Measurements from ENCODE around the gene MGLL. TPM values are rescaled to one million over a fixed set of nuclear protein-coding genes. Genes with fewer than 3 reads are reported as not detected.

The MGLL gene
- total RNA-seq, 1 experiment from 2014 or later: 42.4 TPM

DNA sequence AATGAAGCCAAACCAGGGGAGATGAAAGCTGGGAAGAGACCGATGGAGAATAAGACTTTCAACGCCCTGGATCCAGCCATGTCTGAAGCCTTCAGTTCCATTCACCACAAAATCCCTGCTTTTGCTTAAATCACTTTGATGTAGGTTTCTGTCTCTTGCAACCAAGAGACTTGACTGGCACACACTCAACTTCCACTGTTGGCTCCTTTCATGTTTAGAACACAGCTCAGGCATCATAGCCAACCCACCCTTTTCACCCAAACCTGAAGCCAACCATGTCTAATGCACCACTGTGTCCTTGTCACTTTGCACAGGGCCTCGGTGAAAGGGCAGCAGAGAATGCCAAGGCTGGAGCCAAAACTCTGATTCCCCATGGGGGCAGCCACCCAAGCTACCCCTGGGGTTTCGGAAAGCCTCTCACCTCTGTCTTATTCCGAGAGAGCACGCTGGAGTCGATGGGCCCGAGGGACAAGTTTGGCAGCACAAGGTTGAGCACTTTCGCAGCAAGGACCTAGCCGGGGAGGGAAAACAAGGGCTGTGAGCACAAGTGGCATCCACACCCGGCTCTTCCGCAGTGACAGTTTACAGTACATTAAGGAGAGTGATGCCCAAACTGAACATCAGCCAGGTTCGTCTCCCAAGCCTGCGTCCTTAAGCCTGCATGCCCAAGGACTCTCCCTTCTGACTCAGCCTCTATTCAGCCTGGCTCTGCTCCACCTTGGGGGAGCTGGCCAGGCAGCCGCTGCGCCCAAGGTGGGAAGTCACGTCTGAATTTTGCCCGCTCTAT lies 112.0 kb downstream of the MGLL start:
- no peaks in the 10 kb centered on the region for H3K27me3 Mint-ChIP-seq (ENCODE audit: unreplicated experiment)
- TF ChIP-seq, protein P1, sequence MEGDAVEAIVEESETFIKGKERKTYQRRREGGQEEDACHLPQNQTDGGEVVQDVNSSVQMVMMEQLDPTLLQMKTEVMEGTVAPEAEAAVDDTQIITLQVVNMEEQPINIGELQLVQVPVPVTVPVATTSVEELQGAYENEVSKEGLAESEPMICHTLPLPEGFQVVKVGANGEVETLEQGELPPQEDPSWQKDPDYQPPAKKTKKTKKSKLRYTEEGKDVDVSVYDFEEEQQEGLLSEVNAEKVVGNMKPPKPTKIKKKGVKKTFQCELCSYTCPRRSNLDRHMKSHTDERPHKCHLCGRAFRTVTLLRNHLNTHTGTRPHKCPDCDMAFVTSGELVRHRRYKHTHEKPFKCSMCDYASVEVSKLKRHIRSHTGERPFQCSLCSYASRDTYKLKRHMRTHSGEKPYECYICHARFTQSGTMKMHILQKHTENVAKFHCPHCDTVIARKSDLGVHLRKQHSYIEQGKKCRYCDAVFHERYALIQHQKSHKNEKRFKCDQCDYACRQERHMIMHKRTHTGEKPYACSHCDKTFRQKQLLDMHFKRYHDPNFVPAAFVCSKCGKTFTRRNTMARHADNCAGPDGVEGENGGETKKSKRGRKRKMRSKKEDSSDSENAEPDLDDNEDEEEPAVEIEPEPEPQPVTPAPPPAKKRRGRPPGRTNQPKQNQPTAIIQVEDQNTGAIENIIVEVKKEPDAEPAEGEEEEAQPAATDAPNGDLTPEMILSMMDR (IDR thresholded peaks at IDR 0.05; ENCODE audit: unreplicated experiment): no peak
- no peaks in the 10 kb centered on the region for H3K9me3 Mint-ChIP-seq (ENCODE audit: low read depth, unreplicated experiment)
- BruUV-seq (replicated peaks): no TSS peak
- CTCF ChIA-PET: interaction anchor here (0.6 kb wide), 1 partner anchor 35 kb away, joined by 4 read pairs; no protein-coding TSS in a partner anchor
- H3K27ac Mint-ChIP-seq (ENCODE audit: unreplicated experiment): no peak overlapping the region
- intact Hi-C loops (cut with micrococcal nuclease; ENCODE audit: unreplicated experiment): no loop called here
- H3K4me1 Mint-ChIP-seq (ENCODE audit: low read depth, unreplicated experiment): no peaks in the 10 kb centered on the region
- no peak overlapping the region for H3K4me3 Mint-ChIP-seq (ENCODE audit: low read depth, unreplicated experiment)
- H3K36me3 Mint-ChIP-seq (ENCODE audit: insufficient read depth, unreplicated experiment): no peaks in the 10 kb centered on the region
- no peak for DNase-seq

DNA sequence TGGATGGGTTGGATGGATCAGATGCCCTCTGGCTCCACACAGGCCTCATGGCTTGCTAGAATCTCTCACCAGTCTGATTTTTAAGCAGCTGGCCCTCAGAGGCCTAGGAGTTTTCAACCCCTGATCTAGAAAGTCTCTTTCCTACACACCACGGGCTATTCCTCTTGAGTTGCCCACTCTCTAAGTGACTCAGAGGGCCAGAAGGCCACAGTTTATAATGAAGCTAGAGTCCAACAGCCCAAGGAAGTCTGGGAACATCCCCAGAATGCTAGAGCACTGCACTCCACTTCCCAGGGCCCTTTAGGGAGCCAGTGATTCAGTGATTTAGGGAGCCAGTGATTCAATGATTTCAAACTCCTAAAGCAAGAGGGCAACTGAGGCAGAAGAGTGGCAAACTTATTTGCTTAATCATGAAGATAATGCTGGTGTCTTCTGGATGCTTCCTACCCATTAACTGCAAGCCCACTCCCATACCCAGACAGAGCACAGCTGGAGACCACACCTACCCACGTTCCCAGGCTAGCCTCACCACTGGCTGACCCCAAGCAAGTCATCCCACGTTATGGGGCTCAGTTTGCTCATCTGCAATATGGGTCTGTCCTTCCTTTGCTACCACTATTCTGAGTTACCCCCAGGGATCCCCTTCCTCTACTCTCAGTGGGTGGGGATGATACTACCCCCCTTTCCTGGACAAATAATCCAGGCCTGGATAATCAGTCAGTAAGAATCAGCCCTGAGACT lies 112.8 kb downstream of the MGLL start:
- H3K4me3 Mint-ChIP-seq (ENCODE audit: low read depth, unreplicated experiment): no peak overlapping the region
- H3K4me1 Mint-ChIP-seq (ENCODE audit: low read depth, unreplicated experiment): no peaks in the 10 kb centered on the region
- CTCF ChIA-PET: no interaction called here
- H3K27ac Mint-ChIP-seq (ENCODE audit: unreplicated experiment): no peak overlapping the region
- H3K27me3 Mint-ChIP-seq (ENCODE audit: unreplicated experiment): no peaks in the 10 kb centered on the region
- no TSS peak for BruUV-seq (replicated peaks)
- intact Hi-C loops (cut with micrococcal nuclease; ENCODE audit: unreplicated experiment): no loop called here
- no peaks in the 10 kb centered on the region for H3K9me3 Mint-ChIP-seq (ENCODE audit: low read depth, unreplicated experiment)
- TF ChIP-seq, protein P1 (IDR thresholded peaks at IDR 0.05; ENCODE audit: unreplicated experiment): no peak
- no peak for DNase-seq
- H3K36me3 Mint-ChIP-seq (ENCODE audit: insufficient read depth, unreplicated experiment): no peaks in the 10 kb centered on the region

- intact Hi-C loops (cut with micrococcal nuclease; ENCODE audit: unreplicated experiment): no loop called here
- TF ChIP-seq, protein P1 (IDR thresholded peaks at IDR 0.05; ENCODE audit: unreplicated experiment): no peak
- H3K27me3 Mint-ChIP-seq (ENCODE audit: unreplicated experiment): no peaks in the 10 kb centered on the region
- H3K36me3 Mint-ChIP-seq (ENCODE audit: insufficient read depth, unreplicated experiment): no peaks in the 10 kb centered on the region
- H3K4me1 Mint-ChIP-seq (ENCODE audit: low read depth, unreplicated experiment): no peaks in the 10 kb centered on the region
- no peak overlapping the region for H3K4me3 Mint-ChIP-seq (ENCODE audit: low read depth, unreplicated experiment)
- no peaks in the 10 kb centered on the region for H3K9me3 Mint-ChIP-seq (ENCODE audit: low read depth, unreplicated experiment)
- no peak for DNase-seq
- CTCF ChIA-PET: no interaction called here
- H3K27ac Mint-ChIP-seq (ENCODE audit: unreplicated experiment): no peak overlapping the region
- no TSS peak for BruUV-seq (replicated peaks)
These were observed 113.5 kb downstream of the MGLL start for GRCh38 chr3:127708837-127709236.

GRCh38 chr3:127707851-127708411 lies 114.4 kb downstream of the MGLL start:
- intact Hi-C loops (cut with micrococcal nuclease; ENCODE audit: unreplicated experiment): no loop called here
- Mint-ChIP-seq H3K27me3 (ENCODE audit: unreplicated experiment) (no peaks in the 10 kb centered on the region), H3K27ac (ENCODE audit: unreplicated experiment) (no peak overlapping the region), H3K4me3 (ENCODE audit: low read depth, unreplicated experiment) (no peak overlapping the region), H3K4me1 (ENCODE audit: low read depth, unreplicated experiment) (no peaks in the 10 kb centered on the region), H3K36me3 (ENCODE audit: insufficient read depth, unreplicated experiment) (no peaks in the 10 kb centered on the region), H3K9me3 (ENCODE audit: low read depth, unreplicated experiment) (no peaks in the 10 kb centered on the region)
- DNase-seq: no peak
- CTCF ChIA-PET: interaction anchor here (0.6 to 1.2 kb wide), 2 partner anchors 126 to 462 kb away, joined by 3 read pairs; no protein-coding TSS in a partner anchor
- BruUV-seq (replicated peaks): no TSS peak
- TF ChIP-seq, protein P1 (IDR thresholded peaks at IDR 0.05; ENCODE audit: unreplicated experiment): no peak
